ENCODE results near the gene LUZP2.

LUZP2 gene

GRCh38 chr11:24734742-24735237 lies 237.9 kb downstream of the LUZP2 start:
- no peak for DNase-seq

- DNase-seq: no peak
Observed at GRCh38 chr11:24738972-24739371, 242.1 kb downstream of the LUZP2 start.

GRCh38 chr11:24739637-24740036 lies 242.8 kb downstream of the LUZP2 start:
- DNase-seq: no peak

- DNase-seq: no peak
Observed at GRCh38 chr11:24747275-24748251, 250.7 kb downstream of the LUZP2 start.

GRCh38 chr11:24748261-24748660 lies 251.4 kb downstream of the LUZP2 start:
- no peak for DNase-seq

GRCh38 chr11:24754406-24754805 lies 257.6 kb downstream of the LUZP2 start:
- no peak for DNase-seq

GRCh38 chr11:24755260-24755839 lies 258.5 kb downstream of the LUZP2 start:
- no peak for DNase-seq

- DNase-seq: no peak
Observed at GRCh38 chr11:24759742-24760141, 262.9 kb downstream of the LUZP2 start.

GRCh38 chr11:24760681-24761080 lies 263.8 kb downstream of the LUZP2 start:
- no peak for DNase-seq

GRCh38 chr11:24762076-24762475 lies 265.2 kb downstream of the LUZP2 start:
- no peak for DNase-seq

- DNase-seq: no peak
Observed at GRCh38 chr11:24767411-24767810, 270.6 kb downstream of the LUZP2 start.

GRCh38 chr11:24773322-24773721 lies 276.5 kb downstream of the LUZP2 start:
- DNase-seq: no peak

GRCh38 chr11:24779791-24780190 lies 282.9 kb downstream of the LUZP2 start:
- DNase-seq: no peak

- DNase-seq: no peak
Observed at GRCh38 chr11:24781288-24781687, 284.4 kb downstream of the LUZP2 start.

- DNase-seq: no peak
Observed at GRCh38 chr11:24793479-24793878, 296.6 kb downstream of the LUZP2 start.

- no peak for DNase-seq
Observed at GRCh38 chr11:24794064-24794463, 297.2 kb downstream of the LUZP2 start.

- no peak for DNase-seq
Observed at GRCh38 chr11:24805671-24806070, 308.8 kb downstream of the LUZP2 start.

GRCh38 chr11:24808173-24808572 lies 311.3 kb downstream of the LUZP2 start:
- DNase-seq: no peak

GRCh38 chr11:24819006-24819405 lies 322.2 kb downstream of the LUZP2 start:
- DNase-seq: no peak

- DNase-seq: no peak
Observed at GRCh38 chr11:24819863-24820434, 323.1 kb downstream of the LUZP2 start.

- no peak for DNase-seq
Observed at GRCh38 chr11:24820541-24820940, 323.7 kb downstream of the LUZP2 start.

GRCh38 chr11:24828938-24829605 lies 332.2 kb downstream of the LUZP2 start:
- DNase-seq: no peak

- DNase-seq: no peak
Observed at GRCh38 chr11:24833573-24833972, 336.7 kb downstream of the LUZP2 start.

All from activated CD4-positive, alpha-beta T cell treated with anti-CD3 and anti-CD28 coated beads for 48 hours (primary cell).